Measurements from ENCODE around the gene CABP7. TPM values are rescaled to one million over a fixed set of nuclear protein-coding genes. Genes with fewer than 3 reads are reported as not detected.
A peak's percentile ranks its signal among the peaks of the same experiment; 100 is the strongest.

The CABP7 gene
- total and polyA plus RNA-seq, 2 of the 13 experiments (the other 11 are each of a cell fraction or from before 2014, with no cell fraction given), result 0.08 TPM; not detected in 1

GRCh38 chr22:29769723-29770321 lies 50.0 kb downstream of the CABP7 start (continued):
- TF ChIP-seq ZNF614 (CRISPR knock-in tag; IDR thresholded peaks at IDR 0.05; ENCODE audit: borderline replicate concordance) (peak; percentile 87), TBX3 (IDR thresholded peaks at IDR 0.05; ENCODE audit: borderline replicate concordance) (peak; percentile 62; the same call in 1 of the 2 replicates), HOMEZ (CRISPR knock-in tag; IDR thresholded peaks at IDR 0.05; ENCODE audit: low read depth) (peak; percentile 57; the same call in 1 of the 2 replicates), NFIC (IDR thresholded peaks at IDR 0.05; ENCODE audit: low read length) (peak; percentile 80; the same call in 1 of the 2 replicates), ESRRA (CRISPR knock-in tag; IDR thresholded peaks at IDR 0.05; ENCODE audit: low read depth) (peak; percentile 47; the same call in 1 of the 2 replicates), ZNF503 (CRISPR knock-in tag; IDR thresholded peaks at IDR 0.05) (peak; percentile 87), DRAP1 (CRISPR knock-in tag; IDR thresholded peaks at IDR 0.05) (peak; percentile 41; the same call in 1 of the 2 replicates), PAXIP1 (CRISPR knock-in tag; conservative IDR thresholded peaks at IDR 0.05) (peak; percentile 96), ZSCAN12 (CRISPR knock-in tag; IDR thresholded peaks at IDR 0.05) (no peak), ZNF609 (CRISPR knock-in tag; IDR thresholded peaks at IDR 0.05; ENCODE audit: borderline replicate concordance) (peak; percentile 69; the same call in 1 of the 2 replicates), MTF2 (CRISPR knock-in tag; IDR thresholded peaks at IDR 0.05; ENCODE audit: borderline replicate concordance) (no peak), SOX13 (IDR thresholded peaks at IDR 0.05) (peak; percentile 53; the same call in 1 of the 2 replicates), SOX13 (CRISPR knock-in tag; conservative IDR thresholded peaks at IDR 0.05 in 1 of 2, IDR thresholded peaks at IDR 0.05 in 1 of 2) (peak in 1 of 2 experiments; percentile 92; a peak in 2 of 4 replicates)
